ENCODE results near the gene MMRN1.

Gene MMRN1

DNA sequence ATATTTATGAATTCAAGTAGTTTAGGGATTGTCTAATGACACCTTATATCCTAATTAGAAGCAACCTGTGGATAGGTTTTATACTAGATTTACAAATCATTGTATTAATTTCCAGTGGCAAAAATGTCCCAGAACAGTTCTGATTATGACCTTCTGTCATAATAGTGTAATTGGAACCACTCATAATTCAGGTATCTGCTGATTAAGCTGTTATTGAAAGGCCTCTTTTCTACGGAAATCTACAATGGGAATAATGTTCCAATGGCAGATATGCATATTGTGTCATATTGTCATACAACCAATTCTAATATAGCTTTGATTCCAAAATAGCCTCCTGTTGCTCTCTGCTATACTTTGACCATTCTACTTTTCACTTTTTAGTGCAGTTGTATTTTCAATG is 19.0 kb downstream of the MMRN1 start:
- no peak for DNase-seq (ENCODE audit: low read depth in 3 of 3)

DNA sequence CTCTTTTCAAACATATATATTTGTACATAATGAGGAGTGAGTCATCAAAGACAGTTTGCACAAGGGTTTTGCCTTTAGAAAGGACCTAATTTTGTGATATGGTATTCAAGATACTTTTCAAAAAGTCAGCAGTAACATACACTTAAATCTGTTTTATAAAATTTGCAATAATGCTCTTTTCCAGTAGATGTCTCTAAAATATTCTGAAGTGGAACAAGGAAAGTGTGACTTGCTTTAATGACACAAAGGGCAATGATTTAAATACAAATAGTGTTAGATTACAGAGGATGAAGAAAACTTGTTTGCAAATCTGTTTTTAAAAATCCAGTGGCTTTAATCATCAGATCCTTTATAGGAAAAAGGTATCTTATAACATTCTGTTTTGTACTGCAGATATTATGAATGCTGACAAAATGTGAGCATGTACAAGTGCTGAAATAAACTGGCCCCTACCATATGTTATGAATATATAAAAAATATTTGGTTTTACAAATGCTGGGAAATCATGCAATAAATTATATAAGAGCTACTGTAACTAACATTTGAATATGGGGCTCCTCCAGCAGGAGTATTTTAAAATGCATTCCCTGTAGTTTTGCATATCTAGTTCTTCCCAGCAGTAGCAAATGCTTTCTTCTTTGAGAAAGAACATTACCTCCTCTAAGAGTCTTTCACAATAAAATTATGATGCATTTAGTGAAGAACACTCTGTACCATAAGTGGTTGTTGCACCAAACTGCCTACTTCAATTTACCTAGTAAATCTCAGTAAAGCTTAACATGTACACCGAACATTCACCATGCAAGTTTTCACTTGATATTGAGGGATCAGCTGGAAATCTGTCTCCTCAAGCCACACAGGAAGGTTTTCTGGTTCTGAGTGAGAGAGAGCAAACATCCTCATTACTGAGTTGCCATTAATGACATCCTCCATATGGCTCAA is 20.2 kb downstream of the MMRN1 start:
- no peak for DNase-seq (ENCODE audit: low read depth in 3 of 3)

GRCh38 chr4:89915937-89916336 is 21.3 kb downstream of the MMRN1 start:
- no peak for DNase-seq (ENCODE audit: low read depth in 3 of 3)

- DNase-seq (ENCODE audit: low read depth in 3 of 3), result no peak
These were observed 28.3 kb downstream of the MMRN1 start for GRCh38 chr4:89922848-89923416.

DNA sequence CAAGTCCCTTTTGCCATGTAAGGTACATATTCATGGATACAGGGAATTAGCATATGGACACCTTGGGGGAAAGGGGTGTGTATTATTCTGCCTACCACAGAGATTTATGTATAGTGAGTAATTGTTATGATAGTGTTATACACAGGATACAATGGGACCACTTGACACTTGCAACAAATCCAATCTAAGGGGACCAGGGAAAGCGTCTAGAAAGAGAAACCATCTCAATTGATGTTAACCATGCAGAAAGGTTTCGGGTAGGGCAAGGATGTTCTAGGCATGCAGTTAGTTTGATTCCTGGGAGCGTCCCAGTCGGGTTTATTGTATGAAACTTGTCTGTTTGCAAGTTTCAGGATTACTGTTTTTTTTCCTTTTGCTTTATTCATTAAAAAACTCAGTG is 34.2 kb downstream of the MMRN1 start:
- no peak for DNase-seq (ENCODE audit: low read depth in 3 of 3)

DNA sequence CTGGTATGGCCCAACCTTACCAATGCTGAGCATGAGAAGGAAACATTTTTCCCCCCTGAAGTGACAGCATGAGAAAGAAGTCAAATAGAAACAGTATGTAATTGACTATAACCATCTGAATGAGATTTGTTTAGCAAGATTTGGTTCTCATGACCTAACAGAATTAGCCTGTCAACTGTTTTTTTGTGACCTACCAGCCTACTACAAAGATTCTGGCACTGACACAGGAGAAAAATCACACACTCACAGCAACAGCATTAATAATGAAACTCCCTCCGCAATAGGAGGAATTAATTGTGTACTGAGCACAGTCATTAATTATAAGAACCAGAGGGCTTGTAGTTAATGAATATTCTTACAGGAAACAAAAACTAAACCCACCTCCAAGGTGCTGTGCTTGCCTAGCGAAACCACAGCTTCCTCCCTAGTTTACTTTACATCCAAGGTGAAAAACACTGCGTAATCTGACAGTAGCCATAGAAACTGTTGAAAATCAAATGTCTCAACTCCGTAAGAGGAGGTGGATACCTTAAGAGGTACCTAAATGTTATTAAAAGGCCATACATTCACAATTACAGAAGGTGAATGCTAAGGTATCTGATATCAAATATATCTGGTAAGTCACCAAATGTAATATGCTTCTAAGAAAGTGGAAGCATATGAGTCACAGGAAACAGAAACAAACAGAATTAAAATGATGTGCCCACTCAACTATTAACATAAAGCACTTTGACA is 34.9 kb downstream of the MMRN1 start:
- no peak for DNase-seq (ENCODE audit: low read depth in 3 of 3)

DNA sequence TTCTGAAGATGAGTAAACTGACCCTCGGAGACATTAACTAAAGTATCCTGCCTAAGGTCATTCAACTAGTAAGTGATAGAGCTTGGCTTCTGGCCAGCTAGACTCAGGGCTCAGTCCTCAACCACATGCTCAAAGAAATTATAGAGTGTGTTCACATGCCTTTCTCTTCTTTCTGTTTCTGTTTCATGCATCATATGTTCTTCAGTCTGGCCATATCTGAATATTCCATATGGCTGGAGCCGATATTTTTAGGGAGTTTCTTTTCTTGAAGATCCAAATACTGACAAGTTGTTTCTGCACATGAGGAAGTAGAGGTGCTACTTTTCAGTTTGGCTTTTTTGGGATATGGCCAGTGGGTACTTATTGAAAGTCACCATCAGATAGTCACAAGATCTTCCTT is 44.9 kb downstream of the MMRN1 start:
- no peak for DNase-seq (ENCODE audit: low read depth in 3 of 3)

GRCh38 chr4:89939994-89940393 is 45.3 kb downstream of the MMRN1 start:
- DNase-seq (ENCODE audit: low read depth in 3 of 3), result no peak

- DNase-seq (ENCODE audit: low read depth in 3 of 3), result no peak
These were observed 48.2 kb downstream of the MMRN1 start for GRCh38 chr4:89942811-89943210.

DNA sequence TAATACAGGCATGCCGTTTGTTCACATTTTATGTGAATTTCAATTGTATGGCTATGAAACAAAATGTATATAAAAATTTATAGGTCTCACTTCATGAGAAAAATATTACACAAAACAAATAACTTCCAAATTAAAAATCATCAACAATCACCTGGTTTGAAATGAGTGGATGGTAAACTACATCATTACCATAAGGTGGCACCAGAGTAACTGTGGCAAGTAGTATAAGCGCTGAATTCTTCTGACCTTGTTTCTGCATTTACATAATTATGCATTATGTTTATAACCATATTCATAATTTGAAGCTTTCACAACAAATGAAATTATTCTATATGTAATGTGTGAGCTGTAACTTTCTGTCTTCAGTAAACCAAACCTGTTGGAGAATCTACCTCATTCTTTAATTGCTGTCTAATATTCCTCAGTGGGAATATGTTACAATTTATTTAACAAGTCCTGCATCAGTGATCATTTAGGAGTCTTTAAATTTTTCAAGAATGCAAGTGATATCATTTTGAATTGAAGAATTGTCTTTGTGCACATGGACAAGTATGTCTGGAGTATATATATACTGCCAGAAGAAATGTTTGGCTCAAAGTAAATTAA is 55.2 kb downstream of the MMRN1 start:
- DNase-seq (ENCODE audit: low read depth in 3 of 3), result no peak

DNA sequence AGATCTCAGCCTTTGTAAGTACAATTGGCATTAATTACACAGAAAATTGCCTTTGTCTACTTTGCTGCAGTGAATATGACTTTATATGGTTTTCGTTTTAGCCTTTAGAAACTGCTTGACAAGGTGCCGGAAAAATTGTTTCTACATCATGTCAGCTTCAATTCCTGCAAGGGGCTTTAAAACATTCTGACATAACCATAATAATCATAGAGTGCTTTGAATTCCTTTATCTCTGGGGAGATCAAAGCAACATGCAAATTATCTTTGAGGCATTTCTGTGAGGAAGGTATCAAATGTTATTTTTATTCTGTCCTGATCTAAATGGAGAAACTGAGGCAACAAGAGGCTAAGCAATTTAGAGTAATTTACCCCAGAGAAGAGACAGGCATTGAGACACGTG is 57.8 kb downstream of the MMRN1 start:
- DNase-seq (ENCODE audit: low read depth in 3 of 3), result no peak

DNA sequence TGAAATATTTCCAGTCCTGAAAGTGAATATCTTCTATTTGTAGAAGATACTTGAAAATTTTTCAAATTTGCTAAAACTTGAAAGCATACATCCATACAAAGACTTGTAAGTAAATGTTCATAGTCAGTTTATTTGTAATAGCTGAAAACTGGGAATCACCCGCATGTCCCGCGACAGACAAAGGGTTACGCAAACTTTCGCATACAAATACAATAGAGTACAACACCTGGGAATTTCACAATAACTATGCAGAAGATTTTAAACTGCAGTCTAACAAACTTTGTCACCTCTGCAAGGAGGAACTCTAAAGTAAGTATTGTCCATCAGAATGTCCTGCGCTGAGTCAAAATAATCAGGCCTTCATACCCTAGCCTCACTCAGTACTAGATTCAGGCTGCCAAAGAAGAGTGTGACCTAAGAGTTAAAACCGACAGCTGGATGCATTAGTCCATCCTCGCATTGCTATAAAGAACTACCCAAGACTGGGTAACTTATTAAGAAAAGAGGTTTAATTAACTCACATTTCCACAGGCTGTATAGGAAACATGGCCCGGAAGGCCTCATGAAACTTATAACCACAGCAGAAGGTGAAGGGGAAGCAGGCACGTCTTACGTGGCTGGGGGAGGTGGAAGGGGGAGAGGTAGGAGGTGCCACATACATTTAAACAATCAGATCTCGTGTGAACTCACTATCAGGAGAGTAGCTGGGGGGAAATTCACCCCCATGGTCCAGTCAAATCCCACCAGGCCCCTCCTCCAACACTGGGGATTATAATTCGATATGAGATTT is 60.4 kb downstream of the MMRN1 start:
- DNase-seq (ENCODE audit: low read depth in 3 of 3), result no peak

DNA sequence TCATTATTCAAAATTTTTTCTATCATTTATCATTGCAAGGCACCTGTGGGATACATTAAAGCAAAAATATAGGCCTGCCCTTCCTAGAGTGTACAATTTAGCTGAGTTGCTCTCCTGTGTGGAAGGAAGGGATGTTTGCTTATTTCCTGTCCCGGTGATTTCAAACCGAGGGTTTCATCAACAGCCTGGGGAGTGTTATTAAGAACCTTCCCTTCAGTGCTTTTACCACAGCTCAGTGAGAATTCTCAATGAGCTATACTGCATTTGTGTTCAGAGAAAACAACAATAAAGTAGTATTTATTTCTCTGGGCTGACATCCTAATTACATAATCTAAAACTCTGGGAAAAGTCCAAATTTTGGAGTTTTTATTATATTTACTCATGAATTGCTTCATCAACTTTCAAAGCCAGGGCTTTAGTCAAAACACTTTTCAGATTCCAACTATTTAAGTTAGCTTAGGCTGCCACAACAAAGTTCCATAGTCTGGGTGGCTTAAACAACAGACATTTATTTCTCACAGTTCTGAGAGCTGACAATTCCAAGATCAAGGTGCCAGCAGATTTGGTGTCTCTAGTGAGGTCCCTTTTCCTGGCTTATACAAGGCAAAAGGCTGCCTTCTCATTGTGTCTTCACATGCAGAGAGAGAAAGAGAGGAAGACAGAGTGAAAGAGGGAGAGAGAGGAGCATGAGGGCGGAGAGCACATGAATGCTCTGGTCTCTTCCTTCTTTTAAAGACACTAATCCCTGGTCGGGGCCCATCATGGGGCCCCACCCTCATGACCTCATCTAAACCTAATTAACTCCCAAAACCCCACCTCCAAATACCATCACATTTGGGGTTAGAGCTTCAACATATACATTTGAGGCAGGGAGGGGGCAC is 62.6 kb downstream of the MMRN1 start:
- DNase-seq (ENCODE audit: low read depth in 3 of 3), result no peak

DNA sequence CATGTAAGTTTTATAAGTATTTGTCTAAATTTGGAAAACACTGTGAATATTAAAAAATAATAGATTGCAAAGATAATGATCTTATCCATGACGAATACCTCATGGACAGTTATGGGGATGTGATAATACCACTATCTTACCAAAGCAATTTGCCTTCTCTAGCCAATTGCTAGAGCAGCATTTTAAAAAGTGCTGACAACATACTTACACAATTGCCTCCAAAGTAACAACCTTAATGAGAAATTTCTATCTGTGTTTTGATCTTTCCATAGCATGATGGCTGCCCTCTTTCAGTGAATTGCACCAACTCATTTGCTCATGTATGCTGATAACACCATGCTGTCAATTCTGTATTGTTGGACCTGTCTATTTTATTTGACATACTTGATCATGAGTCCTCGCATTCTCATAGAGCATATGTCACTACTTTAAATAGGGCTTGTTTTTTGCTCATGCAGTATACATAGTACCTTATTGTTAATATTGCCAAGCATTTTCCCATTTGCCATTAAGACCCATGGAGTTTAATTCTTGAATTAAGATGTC is 87.2 kb downstream of the MMRN1 start:
- DNase-seq (ENCODE audit: low read depth in 3 of 3), result no peak

DNA sequence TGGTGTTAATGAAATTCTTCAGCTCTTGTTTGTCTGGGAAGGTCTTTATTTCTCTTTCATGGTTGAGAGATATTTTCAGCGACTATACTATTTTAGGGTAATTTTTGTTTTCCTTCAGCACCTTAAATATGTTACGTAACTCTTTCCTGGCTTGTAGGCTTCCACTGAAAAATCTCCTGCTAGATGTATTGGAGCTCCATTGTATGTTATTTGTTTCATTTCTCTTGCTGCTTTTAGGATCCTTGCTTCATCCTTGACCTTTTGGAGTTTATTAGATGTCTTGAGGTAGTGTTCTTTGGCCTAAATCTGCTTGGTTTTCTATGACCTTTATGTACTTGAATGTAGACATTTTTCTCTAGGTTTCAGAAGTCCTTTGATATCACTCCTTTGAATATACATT is 93.6 kb downstream of the MMRN1 start:
- DNase-seq (ENCODE audit: low read depth in 3 of 3), result no peak

DNA sequence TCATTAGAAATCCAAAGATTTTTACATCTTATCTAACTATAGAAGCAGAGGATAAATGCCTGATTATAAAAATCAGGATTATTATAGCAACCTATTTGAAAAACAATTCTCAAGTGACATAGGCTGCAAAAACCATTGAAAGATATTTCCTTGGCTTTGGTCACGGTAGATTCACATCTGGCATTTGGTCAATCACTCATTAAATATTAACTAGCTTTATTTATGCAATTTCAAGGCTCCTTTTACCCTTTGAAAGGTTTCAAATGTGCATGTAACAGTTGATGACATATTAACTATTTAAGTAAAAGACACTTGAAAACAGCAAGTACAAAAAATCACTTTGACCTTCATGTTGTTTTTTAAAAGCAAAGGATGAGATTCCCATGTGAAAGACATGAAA is 98.1 kb downstream of the MMRN1 start:
- DNase-seq (ENCODE audit: low read depth in 3 of 3), result no peak

- DNase-seq (ENCODE audit: low read depth in 3 of 3), result no peak
These were observed 99.7 kb downstream of the MMRN1 start for GRCh38 chr4:89994176-89994873.

DNA sequence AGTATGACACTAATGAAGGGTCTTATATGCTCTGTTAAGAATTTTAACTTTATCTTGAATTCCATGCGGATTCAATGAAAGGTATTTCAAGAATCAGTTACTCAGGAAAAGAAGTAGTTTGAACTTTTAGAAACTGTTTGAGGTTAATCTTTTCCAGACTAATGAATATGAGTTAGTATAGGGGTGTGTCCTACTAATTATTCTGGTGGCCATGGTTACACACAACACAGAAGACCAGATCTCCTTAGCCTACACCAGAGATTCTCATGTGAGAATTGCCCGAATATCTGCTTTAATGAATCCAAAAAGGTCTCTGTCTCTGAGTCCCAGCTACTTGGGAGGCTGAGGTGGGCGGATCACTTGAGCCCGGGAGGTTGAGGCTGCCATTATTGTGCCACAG is 100.4 kb downstream of the MMRN1 start:
- DNase-seq (ENCODE audit: low read depth in 3 of 3), result no peak

GRCh38 chr4:89995814-89996213 is 101.2 kb downstream of the MMRN1 start:
- no peak for DNase-seq (ENCODE audit: low read depth in 3 of 3)

All from stimulated activated CD4-positive, alpha-beta T cell treated with anti-CD3 and anti-CD28 coated beads, TNF-alpha, amount 100 ng/mL, for 4 hours (primary cell).